Activated CD8-positive, alpha-beta memory T cell treated with anti-CD3 and anti-CD28 coated beads for 24 hours (primary cell): ENCODE data around the gene HS6ST1.
"Not testable (repeated sequence)": the region's sequence is repeated elsewhere in the genome, so short reads cannot be mapped to it uniquely, and the experiment has no call there.

Source experiments
- DNase-seq: peaks from one replicate; pipeline ENCODE4 v3.0.0-alpha.2; 2020

The HS6ST1 gene

GRCh38 chr2:128266463-128266862 lies 52.2 kb downstream of the HS6ST1 start:
- DNase-seq: peak; percentile 11

- not testable (repeated sequence) for DNase-seq
Observed at GRCh38 chr2:128265608-128265993, 53.1 kb downstream of the HS6ST1 start.

GRCh38 chr2:128264881-128265607 lies 53.6 kb downstream of the HS6ST1 start:
- peak; percentile 4 for DNase-seq

GRCh38 chr2:128263902-128264331 lies 54.8 kb downstream of the HS6ST1 start:
- peak; percentile 53 for DNase-seq

GRCh38 chr2:128262315-128263253 lies 56.1 kb downstream of the HS6ST1 start:
- peak; percentile 47 for DNase-seq

- no peak for DNase-seq
Observed at GRCh38 chr2:128261245-128262128, 57.2 kb downstream of the HS6ST1 start.

GRCh38 chr2:128260239-128261138 lies 58.2 kb downstream of the HS6ST1 start:
- peak; percentile 42 for DNase-seq

- DNase-seq: no peak
Observed at GRCh38 chr2:128259585-128259984, 59.1 kb downstream of the HS6ST1 start.

GRCh38 chr2:128258218-128258617 lies 60.5 kb downstream of the HS6ST1 start:
- DNase-seq: no peak

- no peak for DNase-seq
Observed at GRCh38 chr2:128252501-128252900, 66.2 kb downstream of the HS6ST1 start.

- peak; percentile 28 for DNase-seq
Observed at GRCh38 chr2:128252086-128252485, 66.6 kb downstream of the HS6ST1 start.

- peak; percentile 40 for DNase-seq
Observed at GRCh38 chr2:128250229-128251025, 68.2 kb downstream of the HS6ST1 start.

GRCh38 chr2:128249555-128249954 lies 69.1 kb downstream of the HS6ST1 start:
- peak; percentile 35 for DNase-seq

GRCh38 chr2:128245813-128246212 lies 72.9 kb downstream of the HS6ST1 start:
- no peak for DNase-seq

GRCh38 chr2:128241896-128242295 lies 76.8 kb downstream of the HS6ST1 start:
- no peak for DNase-seq

GRCh38 chr2:128237911-128238697 lies 80.6 kb downstream of the HS6ST1 start:
- no peak for DNase-seq

GRCh38 chr2:128237081-128237534 lies 81.6 kb downstream of the HS6ST1 start:
- no peak for DNase-seq

- DNase-seq: no peak
Observed at GRCh38 chr2:128236491-128237035, 82.1 kb downstream of the HS6ST1 start.

- no peak for DNase-seq
Observed at GRCh38 chr2:128235581-128235980, 83.1 kb downstream of the HS6ST1 start.

GRCh38 chr2:128234613-128235012 lies 84.1 kb downstream of the HS6ST1 start:
- no peak for DNase-seq
